H9 (cell line): ENCODE data around the gene PDS5A. TPM values are rescaled to one million over a fixed set of nuclear protein-coding genes. Genes with fewer than 3 reads are reported as not detected.

Experiments
- DNase-seq: peaks from one replicate; pipeline ENCODE4 v3.0.0-alpha.2; 2017
- H2AFZ ChIP-seq: one replicate; pipeline ENCODE4 v1.6.1; 2013; ENCODE audit warnings: mild to moderate bottlenecking, low read length, control low read depth, moderate library complexity
- H2AK5ac ChIP-seq: 2 replicates; pipeline ENCODE4 v1.6.1; 2013; ENCODE audit warnings: low read length, control low read depth, mixed read lengths; ENCODE audit not compliant: insufficient read length
- H2BK120ac ChIP-seq: one replicate; pipeline ENCODE4 v1.6.1; 2013; ENCODE audit warnings: low read depth, mild to moderate bottlenecking, low read length, control low read depth, inconsistent platforms; ENCODE audit not compliant: poor library complexity, severe bottlenecking
- H2BK12ac ChIP-seq: 2 replicates; pipeline ENCODE4 v1.6.1; 2013; ENCODE audit warnings: low read length, control low read depth, mixed read lengths, low read depth; ENCODE audit not compliant: insufficient read length
- H2BK15ac ChIP-seq: 2 replicates; pipeline ENCODE4 v1.6.1; 2013; ENCODE audit warnings: low read depth, low read length, control low read depth
- H2BK20ac ChIP-seq: one replicate; pipeline ENCODE4 v1.6.1; 2013; ENCODE audit warnings: low read depth, mild to moderate bottlenecking, low read length, control low read depth, inconsistent platforms; ENCODE audit not compliant: poor library complexity, severe bottlenecking
- H2BK5ac ChIP-seq: 2 replicates; pipeline ENCODE4 v1.6.1; 2013; ENCODE audit warnings: low read length, control low read depth, mixed read lengths; ENCODE audit not compliant: insufficient read length
- H3K14ac ChIP-seq: 2 replicates; pipeline ENCODE4 v1.6.1; 2013; ENCODE audit warnings: low read length, control low read depth; ENCODE audit not compliant: insufficient read depth
- H3K18ac ChIP-seq: 2 replicates; pipeline ENCODE4 v1.6.1; 2013; ENCODE audit warnings: low read depth, mild to moderate bottlenecking, mixed read lengths, low read length, control low read depth; ENCODE audit not compliant: insufficient read length
- H3K23ac ChIP-seq: 2 replicates; pipeline ENCODE4 v1.6.1; 2013; ENCODE audit warnings: low read length, control low read depth, mixed read lengths, low read depth; ENCODE audit not compliant: insufficient read length
- H3K23me2 ChIP-seq: 2 replicates; pipeline ENCODE4 v1.6.1; 2013; ENCODE audit warnings: low read depth, mild to moderate bottlenecking, mixed read lengths, low read length, control low read depth; ENCODE audit not compliant: insufficient read length, poor library complexity, severe bottlenecking
- H3K27ac ChIP-seq: 2 replicates; pipeline ENCODE4 v1.5.1; 2013; ENCODE audit warnings: low read length, control low read depth, mixed read lengths, low read depth; ENCODE audit not compliant: insufficient read length
- H3K27me3 ChIP-seq: 2 replicates; pipeline ENCODE4 v1.6.1; 2013; ENCODE audit warnings: low read length, control low read depth, inconsistent platforms; ENCODE audit not compliant: insufficient read depth
- H3K4ac ChIP-seq: 2 replicates; pipeline ENCODE4 v1.6.1; 2013; ENCODE audit warnings: low read depth, mild to moderate bottlenecking, control low read depth, inconsistent platforms, low read length, moderate library complexity
- H3K4me1 ChIP-seq: 2 replicates; pipeline ENCODE4 v1.6.1; 2013; ENCODE audit warnings: low read length, control low read depth, inconsistent platforms; ENCODE audit not compliant: insufficient read depth
- H3K4me2 ChIP-seq: 2 replicates; pipeline ENCODE4 v1.6.1; 2013; ENCODE audit warnings: low read length, control low read depth, mixed read lengths; ENCODE audit not compliant: insufficient read length, insufficient read depth
- H3K56ac ChIP-seq: 2 replicates; pipeline ENCODE4 v1.6.1; 2013; ENCODE audit warnings: low read depth, mild to moderate bottlenecking, mixed read lengths, low read length, control low read depth; ENCODE audit not compliant: insufficient read length
- H3K79me1 ChIP-seq: 2 replicates; pipeline ENCODE4 v1.6.1; 2013; ENCODE audit warnings: low read depth, mild to moderate bottlenecking, moderate library complexity, low read length, control low read depth, inconsistent platforms; ENCODE audit not compliant: insufficient read depth, poor library complexity, severe bottlenecking
- H3K79me2 ChIP-seq: 2 replicates; pipeline ENCODE4 v1.6.1; 2013; ENCODE audit warnings: low read length, control low read depth, inconsistent platforms; ENCODE audit not compliant: insufficient read depth
- H3K9ac ChIP-seq: 2 replicates; pipeline ENCODE4 v1.6.1; 2013; ENCODE audit warnings: low read length, control low read depth, mixed read lengths; ENCODE audit not compliant: insufficient read length; ENCODE audit errors: extremely low read depth
- H3K9me3 ChIP-seq: one replicate; pipeline ENCODE4 v1.6.1; 2013; ENCODE audit warnings: low read depth, low read length, inconsistent platforms; ENCODE audit not compliant: control insufficient read depth
- H3T11ph ChIP-seq: one replicate; pipeline ENCODE4 v1.6.1; 2013; ENCODE audit warnings: mild to moderate bottlenecking, low read length, control low read depth, inconsistent platforms
- H4K20me1 ChIP-seq: one replicate; pipeline ENCODE4 v1.6.1; 2013; ENCODE audit not compliant: control insufficient read depth, insufficient read length, insufficient read depth
- H4K5ac ChIP-seq: 2 replicates; pipeline ENCODE4 v1.6.1; 2013; ENCODE audit warnings: low read depth, mild to moderate bottlenecking, mixed read lengths, low read length, control low read depth; ENCODE audit not compliant: insufficient read length
- H4K8ac ChIP-seq: replicated peaks from 2 replicates; pipeline ENCODE4 v1.6.1; 2013; ENCODE audit warnings: low read length, control low read depth, mixed read lengths, low read depth; ENCODE audit not compliant: insufficient read length
- H4K91ac ChIP-seq: 2 replicates; pipeline ENCODE4 v1.6.1; 2013; ENCODE audit warnings: low read depth, mild to moderate bottlenecking, moderate library complexity, mixed read lengths, low read length, control low read depth; ENCODE audit not compliant: insufficient read length
- H3K27ac Mint-ChIP-seq, 3 experiments: 2 replicates in 2 of 3; 3 replicates in 1 of 3; pipeline ENCODE4 v1.8.0; 2020 to 2021; ENCODE audit warnings: mixed read lengths in 3 of 3, mild to moderate bottlenecking in 1 of 3, moderate library complexity in 1 of 3
- H3K27me3 Mint-ChIP-seq: 2 replicates; pipeline ENCODE4 v1.8.0; 2021; ENCODE audit warnings: low read depth, mild to moderate bottlenecking, moderate library complexity, mixed read lengths
- H3K36me3 Mint-ChIP-seq, 3 experiments: 2 replicates in 2 of 3; 3 replicates in 1 of 3; pipeline ENCODE4 v1.8.0; 2020 to 2021; ENCODE audit warnings: low read depth in 3 of 3, mixed read lengths in 3 of 3; ENCODE audit not compliant: insufficient read depth in 1 of 3
- H3K4me1 Mint-ChIP-seq, 2 experiments: 2 replicates each; pipeline ENCODE4 v1.8.0; 2020; ENCODE audit warnings: mixed read lengths in 2 of 2
- H3K4me3 Mint-ChIP-seq, 2 experiments: 2 replicates in 1 of 2; 3 replicates in 1 of 2; pipeline ENCODE4 v1.8.0; 2020 to 2021; ENCODE audit warnings: mild to moderate bottlenecking in 2 of 2, mixed read lengths in 2 of 2, moderate library complexity in 1 of 2
- H3K9me3 Mint-ChIP-seq, 2 experiments: 2 replicates in 1 of 2; 3 replicates in 1 of 2; pipeline ENCODE4 v1.8.0; 2020; ENCODE audit warnings: mild to moderate bottlenecking in 2 of 2, mixed read lengths in 2 of 2, moderate library complexity in 1 of 2
- WGBS: extraction: QIAGEN DNeasy Blood & Tissue Kit; methylation state at CpG from one replicate; pipeline ENCODE4 v1.1.7; 2013; ENCODE audit warnings: missing lambda C conversion rate, low lambda C conversion rate, mixed read lengths; ENCODE audit not compliant: insufficient read length; ENCODE audit errors: extremely low coverage; 5-methylcytosine and 5-hydroxymethylcytosine counted together
- total RNA-seq: library from RNA; stranded (reverse); gene quantifications from 2 replicates; pipeline ENCODE4 v1.2.1, GENCODE V29; 2021
- TF ChIP-seq, protein P1 (sequence below): fragments of 200-600 bp; sonication (generic); conservative IDR thresholded peaks from 3 replicates; pipeline ENCODE4 v1.8.0; 2021; ENCODE audit warnings: antibody characterized with exemption, mild to moderate bottlenecking

The PDS5A gene
- total RNA-seq, 1 experiment from 2014 or later, result 65.4 TPM

- H4K5ac ChIP-seq, result no peak overlapping the region
- no peak overlapping the region for H3K4me2 ChIP-seq
- Mint-ChIP-seq H3K27ac (no peak overlapping the region; a peak in 1 of 7 replicates), H3K4me1 (peaks cover 0 to 2% of the 10 kb centered on the region in 2 experiments; a peak in 1 of 4 replicates), H3K9me3 (no peaks in the 10 kb centered on the region), H3K36me3 (peaks cover 7 to 17% (median 15%) of the 10 kb centered on the region in 3 experiments; a peak in 6 of 7 replicates), H3K27me3 (no peaks in the 10 kb centered on the region), H3K4me3 (no peak overlapping the region)
- H2AK5ac ChIP-seq, result no peak overlapping the region
- H2BK20ac ChIP-seq, result no peak overlapping the region
- no peak overlapping the region for H4K8ac ChIP-seq
- H3K4ac ChIP-seq, result no peak overlapping the region
- no peaks in the 10 kb centered on the region for H3K9me3 ChIP-seq
- no CpG with 5 or more reads among the region's 5 CpGs for WGBS
- no peak overlapping the region for H3K14ac ChIP-seq
- H3K79me1 ChIP-seq, result peaks cover 10% of the 10 kb centered on the region
- no peak overlapping the region for H3K9ac ChIP-seq
- no peak overlapping the region for H3K23ac ChIP-seq
- H2BK5ac ChIP-seq, result no peak overlapping the region
- H2BK120ac ChIP-seq, result no peak overlapping the region
- DNase-seq, result no peak
- H2AFZ ChIP-seq, result no peak overlapping the region
- peaks cover 43% of the 10 kb centered on the region; the same call in 1 of the 2 replicates for H3K79me2 ChIP-seq
- H4K20me1 ChIP-seq, result no peaks in the 10 kb centered on the region
- TF ChIP-seq, protein P1, sequence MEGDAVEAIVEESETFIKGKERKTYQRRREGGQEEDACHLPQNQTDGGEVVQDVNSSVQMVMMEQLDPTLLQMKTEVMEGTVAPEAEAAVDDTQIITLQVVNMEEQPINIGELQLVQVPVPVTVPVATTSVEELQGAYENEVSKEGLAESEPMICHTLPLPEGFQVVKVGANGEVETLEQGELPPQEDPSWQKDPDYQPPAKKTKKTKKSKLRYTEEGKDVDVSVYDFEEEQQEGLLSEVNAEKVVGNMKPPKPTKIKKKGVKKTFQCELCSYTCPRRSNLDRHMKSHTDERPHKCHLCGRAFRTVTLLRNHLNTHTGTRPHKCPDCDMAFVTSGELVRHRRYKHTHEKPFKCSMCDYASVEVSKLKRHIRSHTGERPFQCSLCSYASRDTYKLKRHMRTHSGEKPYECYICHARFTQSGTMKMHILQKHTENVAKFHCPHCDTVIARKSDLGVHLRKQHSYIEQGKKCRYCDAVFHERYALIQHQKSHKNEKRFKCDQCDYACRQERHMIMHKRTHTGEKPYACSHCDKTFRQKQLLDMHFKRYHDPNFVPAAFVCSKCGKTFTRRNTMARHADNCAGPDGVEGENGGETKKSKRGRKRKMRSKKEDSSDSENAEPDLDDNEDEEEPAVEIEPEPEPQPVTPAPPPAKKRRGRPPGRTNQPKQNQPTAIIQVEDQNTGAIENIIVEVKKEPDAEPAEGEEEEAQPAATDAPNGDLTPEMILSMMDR, result no peak
- H2BK15ac ChIP-seq, result no peak overlapping the region
- H3K18ac ChIP-seq, result no peak overlapping the region
- no peak overlapping the region for H3T11ph ChIP-seq
- no peak overlapping the region for H3K27ac ChIP-seq
- no peaks in the 10 kb centered on the region for H3K27me3 ChIP-seq
- H3K56ac ChIP-seq, result no peak overlapping the region
- H3K4me1 ChIP-seq, result no peaks in the 10 kb centered on the region
- no peak overlapping the region for H4K91ac ChIP-seq
- H2BK12ac ChIP-seq, result no peak overlapping the region
- no peaks in the 10 kb centered on the region for H3K23me2 ChIP-seq
Measured at GRCh38 chr4:39963656-39964055, 14.1 kb downstream of the PDS5A start.
